Liver (tissue), 3 donors: ENCODE data around the gene PCDH9.

Experiments
- MAX ChIP-seq: IDR thresholded peaks from 2 replicates; pipeline ENCODE4 v1.6.1; 2016; ENCODE audit warnings: antibody characterized with exemption
- TAF1 ChIP-seq: conservative IDR thresholded peaks from 2 replicates; pipeline ENCODE4 v1.6.1; 2016; ENCODE audit warnings: antibody characterized with exemption, mild to moderate bottlenecking
- ZBTB33 ChIP-seq: IDR thresholded peaks from 2 replicates; pipeline ENCODE4 v1.6.1; 2016; ENCODE audit warnings: antibody characterized with exemption
- TF ChIP-seq, protein P1 (sequence below): fragments of 150-350 bp; IDR thresholded peaks from 2 replicates; pipeline ENCODE4 v1.5.1; 2017; ENCODE audit warnings: improper control_type of control experiment, low read depth, low read length; ENCODE audit not compliant: missing input control
- donor health status: healthy.
- donor health status: healthy.

DNA sequence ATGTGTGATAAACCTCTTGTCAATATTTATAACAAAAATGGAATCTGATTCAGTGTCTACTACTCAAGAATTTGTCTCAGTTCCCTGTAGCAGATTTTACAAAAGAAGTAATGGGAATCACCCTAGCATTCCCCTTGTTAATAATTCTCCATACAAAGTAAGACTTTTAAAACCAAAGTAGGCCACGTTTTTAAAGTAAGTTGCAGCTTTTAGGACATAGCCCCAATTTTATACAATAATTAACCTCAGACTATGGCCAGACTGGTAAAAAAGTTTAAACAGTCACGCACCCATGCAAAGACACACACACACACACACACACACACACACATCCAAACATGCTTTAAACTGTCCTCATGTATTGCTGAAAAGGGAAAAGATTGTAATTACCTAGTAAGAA is 589.9 kb downstream of the PCDH9 start:
- TF ChIP-seq, protein P1, sequence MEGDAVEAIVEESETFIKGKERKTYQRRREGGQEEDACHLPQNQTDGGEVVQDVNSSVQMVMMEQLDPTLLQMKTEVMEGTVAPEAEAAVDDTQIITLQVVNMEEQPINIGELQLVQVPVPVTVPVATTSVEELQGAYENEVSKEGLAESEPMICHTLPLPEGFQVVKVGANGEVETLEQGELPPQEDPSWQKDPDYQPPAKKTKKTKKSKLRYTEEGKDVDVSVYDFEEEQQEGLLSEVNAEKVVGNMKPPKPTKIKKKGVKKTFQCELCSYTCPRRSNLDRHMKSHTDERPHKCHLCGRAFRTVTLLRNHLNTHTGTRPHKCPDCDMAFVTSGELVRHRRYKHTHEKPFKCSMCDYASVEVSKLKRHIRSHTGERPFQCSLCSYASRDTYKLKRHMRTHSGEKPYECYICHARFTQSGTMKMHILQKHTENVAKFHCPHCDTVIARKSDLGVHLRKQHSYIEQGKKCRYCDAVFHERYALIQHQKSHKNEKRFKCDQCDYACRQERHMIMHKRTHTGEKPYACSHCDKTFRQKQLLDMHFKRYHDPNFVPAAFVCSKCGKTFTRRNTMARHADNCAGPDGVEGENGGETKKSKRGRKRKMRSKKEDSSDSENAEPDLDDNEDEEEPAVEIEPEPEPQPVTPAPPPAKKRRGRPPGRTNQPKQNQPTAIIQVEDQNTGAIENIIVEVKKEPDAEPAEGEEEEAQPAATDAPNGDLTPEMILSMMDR, result no peak
- TF ChIP-seq MAX (no peak), TAF1 (no peak), ZBTB33 (no peak)
